Endothelial cell of umbilical vein (primary cell): ENCODE measurements around the gene IL36B. TPM values are rescaled to one million over a fixed set of nuclear protein-coding genes. Genes with fewer than 3 reads are reported as not detected.

ENCODE experiments used
- BruUV-seq: library from RNA; stranded (reverse); fragments of 400-500 nt; replicated peaks from 2 replicates; lab custom pipeline; 2021; lab: Mats Ljungman, UMichigan
- CTCF ChIA-PET: fragments of 300-600, 350-600 bp; sonication (Branson Sonifier 250); formaldehyde crosslinking; loops from one replicate; lab custom pipeline; 2021; ENCODE audit warnings: antibody characterized with exemption, inconsistent platforms; lab: Charles Lee
- POLR2A ChIA-PET: fragments of 300-600, 350-600 bp; sonication (Branson Sonifier 250); formaldehyde crosslinking; loops from one replicate; lab custom pipeline; 2021; ENCODE audit warnings: antibody characterized with exemption, inconsistent platforms; lab: Charles Lee
- DNase-seq: peaks from one replicate; pipeline ENCODE4 v3.0.0-alpha.2; 2011; ENCODE audit warnings: low read depth, low spot score
- FAIRE-seq: peaks from 2 replicates; lab custom pipeline; 2011; peaks lifted over from hg19 to GRCh38; lab: Jason Lieb, UNC
- H2AFZ ChIP-seq: 2 replicates; pipeline ENCODE4 v1.6.0; 2012; ENCODE audit warnings: low read depth, low read length, control low read depth, inconsistent platforms
- H3K27ac ChIP-seq: 2 replicates; pipeline ENCODE4 v1.5.1; 2011; ENCODE audit warnings: low read depth, mild to moderate bottlenecking, control low read depth, low read length, moderate library complexity; ENCODE audit not compliant: insufficient read depth
- H3K27me3 ChIP-seq, 2 experiments: 2 replicates each; pipeline versions ENCODE4 v1.6.0 to v1.6.1; 2011; ENCODE audit warnings: low read length in 2 of 2, mixed read lengths in 1 of 2; ENCODE audit not compliant: control insufficient read depth in 2 of 2, insufficient read depth in 2 of 2
- H3K36me3 ChIP-seq, 2 experiments: 2 replicates in 1 of 2; 3 replicates in 1 of 2; pipeline ENCODE4 v1.5.1; 2011; ENCODE audit warnings: low read length in 2 of 2, mild to moderate bottlenecking in 1 of 2, moderate library complexity in 1 of 2; ENCODE audit not compliant: control insufficient read depth in 2 of 2, insufficient read depth in 2 of 2; ENCODE audit errors: extremely low read depth in 1 of 2
- H3K4me1 ChIP-seq: 3 replicates; pipeline ENCODE4 v1.5.1; 2011; ENCODE audit warnings: mild to moderate bottlenecking, low read length; ENCODE audit not compliant: control insufficient read depth, insufficient read depth; ENCODE audit errors: extremely low read depth
- H3K4me2 ChIP-seq: 2 replicates; pipeline ENCODE4 v1.6.1; 2011; ENCODE audit warnings: low read length, control low read depth, mixed read lengths; ENCODE audit not compliant: insufficient read depth
- H3K4me3 ChIP-seq, 3 experiments: fragments of 200-600 bp in 1 of 3; sonication (generic), shearing (Covaris generic) in 1 of 3; replicated peaks in 1 of 3; 2 replicates each; pipeline ENCODE4 v1.5.1; 2011 to 2016; ENCODE audit warnings: control low read depth in 3 of 3, low read length in 3 of 3, mild to moderate bottlenecking in 2 of 3, inconsistent platforms in 1 of 3, low read depth in 1 of 3, moderate library complexity in 1 of 3; ENCODE audit not compliant: insufficient read depth in 1 of 3
- H3K79me2 ChIP-seq: 2 replicates; pipeline ENCODE4 v1.6.0; 2012; ENCODE audit warnings: low read length, inconsistent platforms; ENCODE audit not compliant: control insufficient read depth, insufficient read depth
- H3K9ac ChIP-seq: replicated peaks from 2 replicates; pipeline ENCODE3; 2011; ENCODE audit warnings: low read length, control low read depth; ENCODE audit not compliant: insufficient read depth; ENCODE audit errors: extremely low read depth
- H3K9me1 ChIP-seq: replicated peaks from 3 replicates; pipeline ENCODE4 v1.6.0; 2011; ENCODE audit warnings: mild to moderate bottlenecking, low read length; ENCODE audit not compliant: control insufficient read depth, insufficient read depth; ENCODE audit errors: extremely low read depth
- H3K9me3 ChIP-seq: replicated peaks from 2 replicates; pipeline ENCODE4 v1.5.1; 2012; ENCODE audit warnings: low read length, inconsistent platforms; ENCODE audit not compliant: control insufficient read depth, insufficient read depth
- H4K20me1 ChIP-seq: replicated peaks from 2 replicates; pipeline ENCODE3; 2011; ENCODE audit warnings: mild to moderate bottlenecking, low read length; ENCODE audit not compliant: control insufficient read depth, insufficient read depth; ENCODE audit errors: extremely low read depth
- CTCF ChIP-seq, 2 donors: IDR thresholded peaks; 1 replicate in 1 of 2; 2 replicates in 1 of 2; pipeline ENCODE4 v1.5.1; 2011; ENCODE audit warnings: low read length in 2 of 2, mild to moderate bottlenecking in 2 of 2, moderate library complexity in 2 of 2, control low read depth in 1 of 2, inconsistent platforms in 1 of 2, low read depth in 1 of 2; ENCODE audit not compliant: insufficient read depth in 1 of 2; ENCODE audit errors: extremely low read depth in 1 of 2
- EZH2 ChIP-seq: IDR thresholded peaks from 2 replicates; pipeline ENCODE4 v1.6.1; 2012; ENCODE audit warnings: borderline replicate concordance, low read depth, mild to moderate bottlenecking, moderate library complexity, low read length, inconsistent platforms; ENCODE audit not compliant: severe bottlenecking
- FOS ChIP-seq: IDR thresholded peaks from 2 replicates; pipeline ENCODE4 v1.6.1; 2011; ENCODE audit warnings: mild to moderate bottlenecking, low read length, moderate library complexity, borderline replicate concordance; ENCODE audit not compliant: insufficient read depth
- GATA2 ChIP-seq: IDR thresholded peaks from 2 replicates; pipeline ENCODE4 v1.7.0; 2011; ENCODE audit warnings: low read depth, mild to moderate bottlenecking, moderate library complexity, mixed read lengths, low read length; ENCODE audit not compliant: insufficient read length, insufficient read depth
- JUN ChIP-seq: IDR thresholded peaks from 2 replicates; pipeline ENCODE4 v1.6.1; 2011; ENCODE audit warnings: borderline replicate concordance, low read depth; ENCODE audit not compliant: insufficient read length, insufficient read depth
- MAX ChIP-seq: IDR thresholded peaks from 2 replicates; pipeline ENCODE4 v1.6.1; 2011; ENCODE audit not compliant: insufficient read depth, insufficient read length
- MYC ChIP-seq: IDR thresholded peaks from one replicate; pipeline ENCODE4 v1.6.1; 2011; ENCODE audit warnings: mild to moderate bottlenecking, low read depth, low read length
- POLR2A ChIP-seq: IDR thresholded peaks from 2 replicates; pipeline ENCODE4 v1.6.1; 2012; ENCODE audit warnings: low read depth, mild to moderate bottlenecking, control low read depth, low read length
- POLR2AphosphoS5 ChIP-seq: IDR thresholded peaks from 2 replicates; pipeline ENCODE4 v1.6.1; 2012; ENCODE audit warnings: low read depth, mild to moderate bottlenecking, control low read depth, low read length, moderate library complexity; ENCODE audit not compliant: insufficient read depth
- dilution Hi-C: fragments of 300-500 bp; cut with MboI; formaldehyde crosslinking; loops from one replicate; pipeline ENCODE4 v1.15.0; 2019; ENCODE audit warnings: low sequenced_read_pairs; ENCODE audit not compliant: extremely low pct_ligation_motif_present
- intact Hi-C: fragments of 100-400 bp; cut with micrococcal nuclease; formaldehyde crosslinking; loops from one replicate; pipeline ENCODE4 v1.10.0; 2022
- polyA plus RNA-seq, 4 experiments: library from polyadenylated mRNA; depleted of rRNA in 3 of 4; stranded (reverse) in 3 of 4; unstranded in 1 of 4; fragments of >200 nt; gene quantifications; 2 replicates each; pipeline versions ENCODE4 v1.2.1 to v1.2.3, GENCODE V29; 2011 to 2012; ENCODE audit warnings: missing spikeins in 1 of 4
- total RNA-seq: library from RNA; stranded (reverse); gene quantifications from 2 replicates; pipeline ENCODE4 v1.2.3, GENCODE V29; 2021

IL36B gene
- total and polyA plus RNA-seq, 2 donors (not counting 3 experiments of a cell fraction or from before 2014, with no cell fraction given): not detected

GRCh38 chr2:113011108-113011507 lies 41.6 kb downstream of the IL36B start:
- dilution Hi-C loops (no loop called here), intact Hi-C loops (no loop called here)
- DNase-seq (no peak), FAIRE-seq (no peak)
- ChIA-PET POLR2A (no interaction called here), CTCF (no interaction called here)
- H3K4me1 ChIP-seq: no peaks in the 10 kb centered on the region
- no peaks in the 10 kb centered on the region for H3K36me3 ChIP-seq
- no peak overlapping the region for H3K4me2 ChIP-seq
- H3K9me3 ChIP-seq: no peaks in the 10 kb centered on the region
- no peaks in the 10 kb centered on the region for H3K79me2 ChIP-seq
- peaks cover 0 to 6% of the 10 kb centered on the region in 2 experiments for H3K27me3 ChIP-seq
- H3K9ac ChIP-seq: no peak overlapping the region
- no peak for TF ChIP-seq GATA2
- TF ChIP-seq POLR2A: no peak
- TF ChIP-seq MYC: no peak
- no peak for TF ChIP-seq CTCF (IDR thresholded peaks at IDR 0.05; ENCODE audit: extremely low read depth in 1 of 2, insufficient read depth in 1 of 2, low read depth in 1 of 2, low read length in 2 of 2)
- no peak for TF ChIP-seq JUN
- no peak for TF ChIP-seq POLR2AphosphoS5
- no peak for TF ChIP-seq MAX
- no peak for TF ChIP-seq EZH2
- TF ChIP-seq FOS: no peak
- H3K9me1 ChIP-seq: no peaks in the 10 kb centered on the region
- no TSS peak for BruUV-seq
- no peak overlapping the region for H2AFZ ChIP-seq
- H4K20me1 ChIP-seq: no peaks in the 10 kb centered on the region
- no peak overlapping the region for H3K27ac ChIP-seq
- H3K4me3 ChIP-seq: no peak overlapping the region
